ENCODE measurements around the gene PRR36.

DNA sequence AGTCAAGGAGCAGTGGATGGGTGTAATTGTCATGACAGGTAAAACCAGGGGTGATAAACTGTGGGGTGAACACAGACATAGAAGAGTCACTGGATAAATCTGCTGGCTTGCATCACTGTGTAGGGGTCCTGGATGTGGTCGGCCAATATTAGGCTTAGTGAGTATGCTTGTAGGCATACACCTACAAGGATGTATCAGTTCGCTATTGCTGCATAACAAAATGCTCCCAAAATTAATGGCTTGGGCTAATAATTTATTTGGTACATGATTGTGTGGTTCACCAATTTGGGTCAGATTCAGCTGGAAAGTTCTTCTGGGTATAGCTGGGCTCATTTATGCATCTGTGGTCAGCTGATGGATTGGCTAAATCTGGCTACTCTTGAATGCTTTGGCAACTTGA is 55.4 kb downstream of the PRR36 start:
- TF ChIP-seq GATA3 (IDR thresholded peaks at IDR 0.05; ENCODE audit: low read depth, low read length), result no peak
- no peak for TF ChIP-seq GATA2 (IDR thresholded peaks at IDR 0.05; ENCODE audit: low read depth, low read length)
